ENCODE results near the gene APLN. TPM values are rescaled to one million over a fixed set of nuclear protein-coding genes. Genes with fewer than 3 reads are reported as not detected.

Gene APLN
- total RNA-seq, 1 experiment from 2014 or later: 8.5 TPM

- CTCF ChIA-PET: no interaction called here
- intact Hi-C loops (cut with micrococcal nuclease): no loop called here
- no peaks in the 10 kb centered on the region for H3K27me3 ChIP-seq (ENCODE audit: low read length)
- H3K9me2 ChIP-seq (replicated peaks; ENCODE audit: low read length): no peaks in the 10 kb centered on the region
- no peak overlapping the region for H3K27ac ChIP-seq (ENCODE audit: low read length)
- H3K9ac ChIP-seq (ENCODE audit: low read length): no peak overlapping the region
- H3K4me1 ChIP-seq (ENCODE audit: insufficient read depth, low read length): no peaks in the 10 kb centered on the region
- ATAC-seq (no peak), DNase-seq (no peak)
- POLR2A ChIA-PET (ENCODE audit: unreplicated experiment): no interaction called here
- H3K36me3 ChIP-seq (ENCODE audit: low read depth, low read length): no peaks in the 10 kb centered on the region
- H2AFZ ChIP-seq (ENCODE audit: low read length): no peak overlapping the region
- TF ChIP-seq EZH2 (IDR thresholded peaks at IDR 0.05; ENCODE audit: low read length, unreplicated experiment) (no peak), CTCF (conservative IDR thresholded peaks at IDR 0.05; ENCODE audit: low read depth, low read length) (no peak), EZH2phosphoT487 (IDR thresholded peaks at IDR 0.05; ENCODE audit: borderline replicate concordance, low read length) (no peak)
- H3F3A ChIP-seq (ENCODE audit: low read length, unreplicated experiment): no peaks in the 10 kb centered on the region
- no peaks in the 10 kb centered on the region for H3K79me2 ChIP-seq (ENCODE audit: low read length)
- no TSS peak for BruUV-seq (replicated peaks)
- H3K4me2 ChIP-seq (ENCODE audit: low read length): no peak overlapping the region
- H4K20me1 ChIP-seq (ENCODE audit: low read length): no peaks in the 10 kb centered on the region
- H3K4me3 ChIP-seq (ENCODE audit: low read length): no peak overlapping the region
- H3K9me3 ChIP-seq (ENCODE audit: low read length): no peaks in the 10 kb centered on the region
Observed at GRCh38 chrX:129686422-129686948, 31.7 kb upstream of the APLN start.

- ATAC-seq: no peak
- BruUV-seq (replicated peaks): no TSS peak
- Histone ChIP-seq H3K79me2 (ENCODE audit: low read length) (no peaks in the 10 kb centered on the region), H4K20me1 (ENCODE audit: low read length) (no peaks in the 10 kb centered on the region), H3K4me3 (ENCODE audit: low read length) (no peak overlapping the region), H2AFZ (ENCODE audit: low read length) (no peak overlapping the region), H3K4me2 (ENCODE audit: low read length) (no peak overlapping the region), H3K27me3 (ENCODE audit: low read length) (no peaks in the 10 kb centered on the region), H3K4me1 (ENCODE audit: insufficient read depth, low read length) (peaks cover 21% of the 10 kb centered on the region), H3K9ac (ENCODE audit: low read length) (no peak overlapping the region), H3K36me3 (ENCODE audit: low read depth, low read length) (no peaks in the 10 kb centered on the region), H3F3A (ENCODE audit: low read length, unreplicated experiment) (no peaks in the 10 kb centered on the region), H3K27ac (ENCODE audit: low read length) (no peak overlapping the region), H3K9me3 (ENCODE audit: low read length) (no peaks in the 10 kb centered on the region), H3K9me2 (replicated peaks; ENCODE audit: low read length) (no peaks in the 10 kb centered on the region)
- TF ChIP-seq EZH2phosphoT487 (IDR thresholded peaks at IDR 0.05; ENCODE audit: borderline replicate concordance, low read length) (no peak), CTCF (conservative IDR thresholded peaks at IDR 0.05; ENCODE audit: low read depth, low read length) (no peak), EZH2 (IDR thresholded peaks at IDR 0.05; ENCODE audit: low read length, unreplicated experiment) (no peak)
- intact Hi-C loops (cut with micrococcal nuclease): no loop called here
- CTCF ChIA-PET: no interaction called here
- no peak for DNase-seq
- POLR2A ChIA-PET (ENCODE audit: unreplicated experiment): no interaction called here
Observed at GRCh38 chrX:129682979-129683378, 28.2 kb upstream of the APLN start.

- Histone ChIP-seq H3K4me3 (ENCODE audit: low read length) (no peak overlapping the region), H3K27ac (ENCODE audit: low read length) (no peak overlapping the region), H3K9ac (ENCODE audit: low read length) (no peak overlapping the region), H3K4me1 (ENCODE audit: insufficient read depth, low read length) (peaks cover 30% of the 10 kb centered on the region), H3K27me3 (ENCODE audit: low read length) (no peaks in the 10 kb centered on the region), H2AFZ (ENCODE audit: low read length) (no peak overlapping the region), H4K20me1 (ENCODE audit: low read length) (no peaks in the 10 kb centered on the region), H3K79me2 (ENCODE audit: low read length) (no peaks in the 10 kb centered on the region), H3K36me3 (ENCODE audit: low read depth, low read length) (no peaks in the 10 kb centered on the region), H3F3A (ENCODE audit: low read length, unreplicated experiment) (no peaks in the 10 kb centered on the region), H3K9me3 (ENCODE audit: low read length) (no peaks in the 10 kb centered on the region), H3K4me2 (ENCODE audit: low read length) (no peak overlapping the region), H3K9me2 (replicated peaks; ENCODE audit: low read length) (no peaks in the 10 kb centered on the region)
- TF ChIP-seq EZH2 (IDR thresholded peaks at IDR 0.05; ENCODE audit: low read length, unreplicated experiment) (no peak), CTCF (conservative IDR thresholded peaks at IDR 0.05; ENCODE audit: low read depth, low read length) (no peak), EZH2phosphoT487 (IDR thresholded peaks at IDR 0.05; ENCODE audit: borderline replicate concordance, low read length) (no peak)
- ChIA-PET POLR2A (ENCODE audit: unreplicated experiment) (no interaction called here), CTCF (interaction anchor here (0.5 kb wide), 1 partner anchor 44 kb away, joined by 6 read pairs; no protein-coding TSS in a partner anchor)
- DNase-seq: peak; percentile 66
- intact Hi-C loops (cut with micrococcal nuclease): no loop called here
- ATAC-seq: 0 out of 2 replicates have a peak, but pooled peaks have one; percentile 8
- no TSS peak for BruUV-seq (replicated peaks)
Observed at GRCh38 chrX:129679901-129680300, 25.1 kb upstream of the APLN start.
